ENCODE results near the gene USPL1.
"Not testable (repeated sequence)": the region's sequence is repeated elsewhere in the genome, so short reads cannot be mapped to it uniquely, and the experiment has no call there.

Gene USPL1

GRCh38 chr13:30616927-30617314, 799 bp upstream of the USPL1 start:
- peak; percentile 60 for DNase-seq (ENCODE audit: low read depth)

DNA sequence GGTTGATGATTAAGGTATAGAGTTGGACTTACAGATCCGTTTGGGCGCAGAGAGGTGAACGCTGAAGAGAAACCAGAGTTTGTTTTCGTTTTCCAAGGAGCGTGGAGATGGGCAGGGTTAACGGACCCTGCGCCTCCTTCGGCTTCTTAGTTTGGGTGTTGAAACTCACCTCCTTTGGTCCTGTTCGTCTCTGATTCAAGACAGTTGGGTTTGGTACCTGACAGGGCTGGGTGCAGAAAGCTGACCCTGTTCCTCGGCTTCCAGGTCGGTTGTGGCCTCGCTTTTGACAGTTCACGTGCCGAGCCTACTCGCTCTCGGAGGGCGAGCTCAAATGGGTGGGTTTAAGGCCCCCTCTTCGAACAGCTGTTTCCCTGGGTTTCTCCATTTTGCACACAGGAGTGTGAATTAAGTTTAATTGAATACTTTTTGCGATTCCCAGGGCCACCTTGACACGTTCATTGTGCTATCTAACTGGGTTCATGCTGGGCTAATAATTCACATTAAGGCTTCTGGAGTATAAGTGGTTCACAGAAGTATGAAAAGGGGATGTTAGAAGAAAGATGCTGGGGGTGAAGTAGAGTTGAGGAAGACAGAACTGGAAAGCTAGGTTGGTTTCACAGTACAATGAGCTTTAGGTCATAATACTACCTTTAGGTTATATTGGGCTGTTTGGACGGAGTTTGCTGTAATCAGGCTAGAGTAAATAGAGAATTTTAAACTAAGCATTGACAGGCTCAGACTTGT, 638 bp downstream of the USPL1 start:
- DNase-seq (ENCODE audit: low read depth): no peak

- DNase-seq (ENCODE audit: low read depth): no peak
Measured at GRCh38 chr13:30618930-30619279, 1.2 kb downstream of the USPL1 start.

- no peak for DNase-seq (ENCODE audit: low read depth)
Measured at GRCh38 chr13:30619731-30620130, 2.0 kb downstream of the USPL1 start.

DNA sequence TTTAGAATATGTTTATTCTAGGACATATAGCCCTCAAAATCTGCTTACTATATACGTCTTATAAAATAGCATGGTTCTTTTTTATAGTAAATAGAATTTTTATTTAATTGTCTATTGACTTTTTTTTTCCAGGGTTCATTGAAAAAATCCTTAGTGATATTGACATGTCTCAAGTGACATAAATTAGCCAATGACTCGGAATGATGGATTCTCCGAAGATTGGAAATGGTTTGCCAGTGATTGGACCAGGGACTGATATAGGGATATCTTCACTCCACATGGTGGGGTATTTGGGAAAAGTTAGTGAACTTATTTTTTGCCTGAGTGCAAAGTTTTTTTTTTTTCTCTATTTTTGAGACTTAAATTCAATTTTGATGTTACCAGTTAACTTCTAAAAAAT, 3.2 kb downstream of the USPL1 start:
- no peak for DNase-seq (ENCODE audit: low read depth)

GRCh38 chr13:30622551-30622950, 4.8 kb downstream of the USPL1 start:
- no peak for DNase-seq (ENCODE audit: low read depth)

GRCh38 chr13:30623392-30623791, 5.7 kb downstream of the USPL1 start:
- no peak for DNase-seq (ENCODE audit: low read depth)

GRCh38 chr13:30624630-30625029, 6.9 kb downstream of the USPL1 start:
- no peak for DNase-seq (ENCODE audit: low read depth)

GRCh38 chr13:30629527-30629926, 11.8 kb downstream of the USPL1 start:
- no peak for DNase-seq (ENCODE audit: low read depth)

DNA sequence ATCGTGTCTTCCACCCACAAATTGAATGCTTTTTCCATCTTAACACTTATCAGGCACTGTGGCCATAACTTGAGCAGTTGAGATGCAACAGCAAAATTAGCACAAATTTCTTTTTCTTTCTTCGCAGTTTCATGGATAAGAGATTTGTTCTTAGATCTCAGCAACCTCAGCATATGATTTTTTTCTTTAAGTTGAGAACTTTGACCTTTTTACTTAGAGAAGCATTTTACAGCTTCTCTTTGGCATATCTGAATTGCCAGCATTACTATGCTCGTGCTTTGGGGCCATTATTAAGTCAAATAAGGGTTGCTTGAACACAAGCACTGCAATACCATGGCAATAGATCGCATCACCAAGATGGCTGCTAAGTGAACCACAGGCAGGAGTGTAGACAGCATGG, 16.1 kb downstream of the USPL1 start:
- no peak for DNase-seq (ENCODE audit: low read depth)

DNA sequence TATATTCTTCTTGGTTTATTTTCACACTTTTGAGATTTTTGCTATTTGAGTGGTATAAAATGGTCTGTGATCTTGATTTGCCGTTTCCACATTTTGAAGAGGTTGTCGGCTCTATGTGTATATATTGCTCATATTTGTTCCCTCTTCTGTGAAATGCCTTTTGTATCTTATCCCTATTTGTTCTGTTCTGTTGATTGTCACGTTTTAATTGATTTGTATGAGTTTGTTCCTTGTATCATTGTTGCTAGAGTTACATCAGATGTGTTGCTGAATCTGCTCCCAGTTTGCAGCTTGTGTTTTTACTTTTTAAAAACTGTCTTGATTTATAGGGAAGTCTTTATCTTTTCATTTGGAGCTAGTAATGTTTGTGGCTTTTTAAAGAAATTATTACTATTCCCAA, 17.1 kb downstream of the USPL1 start:
- no peak for DNase-seq (ENCODE audit: low read depth)

DNA sequence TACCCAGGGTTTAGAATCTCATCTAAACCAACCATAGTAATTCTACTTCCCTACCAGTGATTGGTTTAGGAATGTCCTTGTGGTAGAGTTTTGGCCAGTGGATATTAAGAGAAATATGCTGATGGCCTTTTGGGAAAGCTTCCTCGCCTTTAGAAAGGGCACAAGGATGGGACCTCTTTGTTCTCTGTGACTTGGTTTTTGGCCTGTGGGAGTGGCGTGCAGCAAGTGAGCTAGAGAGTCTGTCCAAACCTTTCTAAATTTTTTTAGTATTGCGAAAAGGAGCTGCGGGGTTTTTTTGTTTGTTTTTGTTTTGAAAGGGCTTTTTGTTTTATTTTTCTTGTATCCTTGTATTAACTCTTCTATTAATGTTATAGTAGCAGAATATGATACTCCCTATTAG, 20.6 kb downstream of the USPL1 start:
- no peak for DNase-seq (ENCODE audit: low read depth)

GRCh38 chr13:30639671-30640070, 22.0 kb downstream of the USPL1 start:
- DNase-seq (ENCODE audit: low read depth): no peak

DNA sequence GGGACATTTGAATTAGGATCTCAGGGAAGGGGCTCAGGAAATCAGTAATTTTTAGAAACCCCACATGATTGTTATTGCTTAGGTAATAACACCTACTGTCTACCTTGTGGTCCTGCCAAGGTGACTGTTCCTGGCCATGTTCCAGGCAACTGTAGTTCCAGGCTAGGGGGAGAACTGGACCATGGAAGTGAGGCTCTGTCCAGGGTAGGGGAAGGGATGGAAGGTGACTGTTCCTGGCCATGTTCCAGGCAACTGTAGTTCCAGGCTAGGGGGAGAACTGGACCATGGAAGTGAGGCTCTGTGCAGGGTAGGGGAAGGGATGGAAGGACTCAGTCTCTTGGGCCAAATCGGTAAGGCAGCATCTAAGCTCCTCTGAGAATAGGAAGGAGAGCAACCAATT, 23.5 kb downstream of the USPL1 start:
- not testable (repeated sequence) for DNase-seq (ENCODE audit: low read depth)

- no peak for DNase-seq (ENCODE audit: low read depth)
Measured at GRCh38 chr13:30645629-30646028, 27.9 kb downstream of the USPL1 start.

GRCh38 chr13:30647420-30647819, 29.7 kb downstream of the USPL1 start:
- DNase-seq (ENCODE audit: low read depth): no peak

- no peak for DNase-seq (ENCODE audit: low read depth)
Measured at GRCh38 chr13:30647824-30648521, 30.3 kb downstream of the USPL1 start.

DNA sequence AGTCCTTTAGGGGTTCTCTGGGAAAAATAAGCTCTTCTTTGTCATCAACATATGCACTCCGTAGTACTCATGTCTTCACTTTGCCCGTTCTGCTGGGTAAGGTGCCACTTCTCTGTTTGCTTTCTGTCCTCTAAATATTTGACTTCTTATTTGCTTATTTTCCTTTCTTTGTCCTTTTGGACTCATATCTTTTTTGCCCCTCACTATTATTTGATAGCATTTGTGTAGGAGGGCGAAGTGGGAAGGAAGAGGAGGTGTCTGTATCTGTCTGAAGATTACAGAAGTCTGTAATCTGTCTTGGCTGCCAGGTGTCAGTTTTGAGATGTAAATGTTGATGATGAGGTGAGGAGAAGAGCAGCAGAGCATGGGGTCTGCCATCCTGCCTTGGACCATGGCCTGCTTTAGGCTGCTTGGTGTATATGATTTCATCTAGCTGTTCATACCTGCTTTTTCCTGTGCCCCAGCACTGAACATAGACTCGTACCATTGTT, 30.8 kb downstream of the USPL1 start:
- DNase-seq (ENCODE audit: low read depth): no peak

DNA sequence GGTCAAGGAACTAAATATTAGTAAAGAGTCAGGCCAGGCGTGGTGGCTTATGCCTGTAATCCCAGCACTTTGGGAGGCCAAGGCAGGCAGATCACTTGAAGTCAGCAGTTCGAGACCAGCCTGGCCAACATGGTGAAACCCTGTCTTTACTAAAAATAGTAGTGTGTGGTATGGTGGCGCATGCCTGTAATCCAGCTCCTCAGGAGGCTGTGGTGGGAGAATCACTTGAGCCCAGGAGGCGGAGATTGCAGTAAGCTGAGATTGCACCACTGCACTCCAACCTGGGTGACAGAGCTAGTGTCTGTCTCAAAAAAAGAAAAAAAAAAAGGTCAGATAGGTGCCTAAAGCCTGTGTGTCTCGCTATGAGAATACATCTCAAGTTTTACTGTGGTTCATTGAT, 33.9 kb downstream of the USPL1 start:
- not testable (repeated sequence) for DNase-seq (ENCODE audit: low read depth)

DNA sequence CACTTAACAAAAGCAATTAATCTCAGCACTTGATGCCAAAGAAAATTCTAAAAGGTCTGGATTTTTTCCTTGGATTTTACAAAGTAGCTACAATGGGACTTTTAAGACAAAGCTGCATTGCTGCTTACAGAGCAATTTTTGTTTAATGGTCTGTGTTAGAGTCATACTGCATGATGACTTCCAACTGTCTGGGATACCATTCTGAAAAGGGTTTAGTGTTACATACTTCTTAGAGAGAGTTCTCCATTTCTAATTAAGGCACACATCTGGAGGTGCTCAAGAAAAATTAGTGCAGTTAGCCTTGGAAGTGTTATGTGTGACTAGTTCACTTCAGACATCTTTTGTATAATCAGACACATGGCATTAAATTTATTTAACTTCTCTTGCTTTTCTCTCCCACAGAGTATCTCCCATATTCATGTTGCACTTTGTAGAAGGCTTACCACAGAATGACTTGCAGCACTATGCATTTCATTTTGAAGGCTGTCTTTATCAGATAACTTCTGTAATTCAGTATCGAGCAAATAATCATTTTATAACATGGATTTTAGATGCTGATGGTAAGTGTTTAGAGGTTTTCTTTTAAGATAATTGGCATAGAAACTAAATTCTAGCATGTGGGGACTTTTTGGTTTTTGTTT, 35.1 kb downstream of the USPL1 start:
- DNase-seq (ENCODE audit: low read depth): no peak

GRCh38 chr13:30654430-30654829, 36.7 kb downstream of the USPL1 start:
- no peak for DNase-seq (ENCODE audit: low read depth)

GRCh38 chr13:30656178-30656577, 38.5 kb downstream of the USPL1 start:
- no peak for DNase-seq (ENCODE audit: low read depth)

DNA sequence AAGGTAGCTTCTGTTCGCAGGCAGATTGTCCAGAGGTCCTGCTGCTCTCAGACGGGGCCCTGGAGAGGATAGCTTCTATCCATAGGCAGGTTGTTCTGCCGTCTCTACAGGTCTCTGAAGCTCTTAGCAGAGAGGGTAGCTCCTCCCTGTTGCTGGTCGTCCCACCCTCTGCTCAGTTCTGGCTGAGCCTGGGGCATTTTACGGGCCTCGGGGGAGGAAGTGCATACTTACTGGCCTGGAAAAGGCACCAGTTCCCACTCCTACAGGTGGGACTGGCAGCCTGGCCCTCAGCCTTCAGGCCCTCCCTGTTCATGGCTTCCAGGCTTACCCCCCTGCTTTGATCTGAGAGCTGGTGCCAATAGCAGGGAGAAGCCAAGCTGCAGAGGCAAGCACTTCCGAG, 42.3 kb downstream of the USPL1 start:
- DNase-seq (ENCODE audit: low read depth): no peak
